ENCODE measurements around the gene MPND.

- TF ChIP-seq CTCF (IDR thresholded peaks at IDR 0.05) (no peak), POLR2A (IDR thresholded peaks at IDR 0.05) (no peak), POLR2AphosphoS5 (IDR thresholded peaks at IDR 0.05) (no peak)
Measured at GRCh38 chr19:4378886-4379285, 35.5 kb downstream of the MPND start.
